C4-2B (cell line): ENCODE measurements around the gene ANXA3.

Experiments used
- ZFX ChIP-seq: fragments of 450-650 bp; IDR thresholded peaks from 2 replicates; pipeline ENCODE4 v1.6.1; 2017
- TF ChIP-seq, protein P1 (sequence below): fragments of 450-650 bp; conservative IDR thresholded peaks from 2 replicates; pipeline ENCODE4 v1.5.1; 2017; ENCODE audit warnings: mild to moderate bottlenecking

GRCh38 chr4:78592088-78592783 is 40.7 kb downstream of the ANXA3 start:
- TF ChIP-seq, protein P1, sequence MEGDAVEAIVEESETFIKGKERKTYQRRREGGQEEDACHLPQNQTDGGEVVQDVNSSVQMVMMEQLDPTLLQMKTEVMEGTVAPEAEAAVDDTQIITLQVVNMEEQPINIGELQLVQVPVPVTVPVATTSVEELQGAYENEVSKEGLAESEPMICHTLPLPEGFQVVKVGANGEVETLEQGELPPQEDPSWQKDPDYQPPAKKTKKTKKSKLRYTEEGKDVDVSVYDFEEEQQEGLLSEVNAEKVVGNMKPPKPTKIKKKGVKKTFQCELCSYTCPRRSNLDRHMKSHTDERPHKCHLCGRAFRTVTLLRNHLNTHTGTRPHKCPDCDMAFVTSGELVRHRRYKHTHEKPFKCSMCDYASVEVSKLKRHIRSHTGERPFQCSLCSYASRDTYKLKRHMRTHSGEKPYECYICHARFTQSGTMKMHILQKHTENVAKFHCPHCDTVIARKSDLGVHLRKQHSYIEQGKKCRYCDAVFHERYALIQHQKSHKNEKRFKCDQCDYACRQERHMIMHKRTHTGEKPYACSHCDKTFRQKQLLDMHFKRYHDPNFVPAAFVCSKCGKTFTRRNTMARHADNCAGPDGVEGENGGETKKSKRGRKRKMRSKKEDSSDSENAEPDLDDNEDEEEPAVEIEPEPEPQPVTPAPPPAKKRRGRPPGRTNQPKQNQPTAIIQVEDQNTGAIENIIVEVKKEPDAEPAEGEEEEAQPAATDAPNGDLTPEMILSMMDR, result peak; percentile 49
- TF ChIP-seq ZFX, result no peak
